PC-9 (cell line): Measurements from ENCODE around the gene KCNQ5.

Source experiments
- CTCF ChIP-seq: fragments of 200-600 bp; sonication (generic); conservative IDR thresholded peaks from 2 replicates; pipeline ENCODE4 v1.6.1; 2017; ENCODE audit warnings: mixed run types, antibody characterized with exemption, mild to moderate bottlenecking, moderate library complexity
- EZH2 ChIP-seq: fragments of 200-600 bp; sonication (generic); IDR thresholded peaks from 2 replicates; pipeline ENCODE4 v1.8.0; 2017; ENCODE audit warnings: antibody characterized with exemption, low read depth

- TF ChIP-seq CTCF: no peak
- TF ChIP-seq EZH2: no peak
Observed at GRCh38 chr6:72617721-72618120, 4.1 kb upstream of the KCNQ5 start.
